Measurements from ENCODE around the gene CUX1. TPM values are rescaled to one million over a fixed set of nuclear protein-coding genes. Genes with fewer than 3 reads are reported as not detected.

Gene CUX1
- total RNA-seq, 1 donor from 2014 or later, result 89.1 TPM

- TF ChIP-seq CTCF (IDR thresholded peaks at IDR 0.05), result no peak
- no peaks in the 10 kb centered on the region for H3K27me3 Mint-ChIP-seq (ENCODE audit: unreplicated experiment)
- no peaks in the 10 kb centered on the region for H3K4me1 Mint-ChIP-seq (ENCODE audit: unreplicated experiment)
- no peak for DNase-seq (ENCODE audit: extremely low spot score, unreplicated experiment)
- H3K27ac Mint-ChIP-seq (ENCODE audit: unreplicated experiment), result no peak overlapping the region
- peaks cover 4% of the 10 kb centered on the region for H3K9me3 Mint-ChIP-seq (ENCODE audit: unreplicated experiment)
- no peak overlapping the region for H3K4me3 Mint-ChIP-seq (ENCODE audit: unreplicated experiment)
- peaks cover 19% of the 10 kb centered on the region for H3K36me3 Mint-ChIP-seq (ENCODE audit: unreplicated experiment)
Measured at GRCh38 chr7:102069931-102070629, 252.7 kb downstream of the CUX1 start.

- H3K4me3 Mint-ChIP-seq (ENCODE audit: unreplicated experiment), result no peak overlapping the region
- peaks cover 3% of the 10 kb centered on the region for H3K4me1 Mint-ChIP-seq (ENCODE audit: unreplicated experiment)
- DNase-seq (ENCODE audit: extremely low spot score, unreplicated experiment), result no peak
- H3K36me3 Mint-ChIP-seq (ENCODE audit: unreplicated experiment), result peaks cover 23% of the 10 kb centered on the region
- H3K9me3 Mint-ChIP-seq (ENCODE audit: unreplicated experiment), result peaks cover 4% of the 10 kb centered on the region
- TF ChIP-seq CTCF (IDR thresholded peaks at IDR 0.05), result no peak
- H3K27ac Mint-ChIP-seq (ENCODE audit: unreplicated experiment), result no peak overlapping the region
- H3K27me3 Mint-ChIP-seq (ENCODE audit: unreplicated experiment), result no peaks in the 10 kb centered on the region
Measured at GRCh38 chr7:102072003-102072402, 254.6 kb downstream of the CUX1 start.

- H3K4me1 Mint-ChIP-seq (ENCODE audit: unreplicated experiment), result peaks cover 8% of the 10 kb centered on the region
- H3K36me3 Mint-ChIP-seq (ENCODE audit: unreplicated experiment), result peaks cover 23% of the 10 kb centered on the region
- peaks cover 4% of the 10 kb centered on the region for H3K9me3 Mint-ChIP-seq (ENCODE audit: unreplicated experiment)
- no peak overlapping the region for H3K4me3 Mint-ChIP-seq (ENCODE audit: unreplicated experiment)
- TF ChIP-seq CTCF (IDR thresholded peaks at IDR 0.05), result no peak
- no peak for DNase-seq (ENCODE audit: extremely low spot score, unreplicated experiment)
- no peak overlapping the region for H3K27ac Mint-ChIP-seq (ENCODE audit: unreplicated experiment)
- H3K27me3 Mint-ChIP-seq (ENCODE audit: unreplicated experiment), result no peaks in the 10 kb centered on the region
Measured at GRCh38 chr7:102072636-102073209, 255.3 kb downstream of the CUX1 start.

- DNase-seq (ENCODE audit: extremely low spot score, unreplicated experiment), result no peak
- peaks cover 9% of the 10 kb centered on the region for H3K4me1 Mint-ChIP-seq (ENCODE audit: unreplicated experiment)
- no peaks in the 10 kb centered on the region for H3K27me3 Mint-ChIP-seq (ENCODE audit: unreplicated experiment)
- no peak overlapping the region for H3K4me3 Mint-ChIP-seq (ENCODE audit: unreplicated experiment)
- H3K27ac Mint-ChIP-seq (ENCODE audit: unreplicated experiment), result no peak overlapping the region
- TF ChIP-seq CTCF (IDR thresholded peaks at IDR 0.05), result no peak
- peaks cover 20% of the 10 kb centered on the region for H3K36me3 Mint-ChIP-seq (ENCODE audit: unreplicated experiment)
- H3K9me3 Mint-ChIP-seq (ENCODE audit: unreplicated experiment), result peaks cover 4% of the 10 kb centered on the region
Measured at GRCh38 chr7:102073931-102074880, 256.8 kb downstream of the CUX1 start.

GRCh38 chr7:102075126-102075525, 257.7 kb downstream of the CUX1 start:
- H3K27ac Mint-ChIP-seq (ENCODE audit: unreplicated experiment), result no peak overlapping the region
- no peak for DNase-seq (ENCODE audit: extremely low spot score, unreplicated experiment)
- H3K4me3 Mint-ChIP-seq (ENCODE audit: unreplicated experiment), result no peak overlapping the region
- peaks cover 4% of the 10 kb centered on the region for H3K9me3 Mint-ChIP-seq (ENCODE audit: unreplicated experiment)
- H3K27me3 Mint-ChIP-seq (ENCODE audit: unreplicated experiment), result no peaks in the 10 kb centered on the region
- peaks cover 19% of the 10 kb centered on the region for H3K36me3 Mint-ChIP-seq (ENCODE audit: unreplicated experiment)
- peaks cover 9% of the 10 kb centered on the region for H3K4me1 Mint-ChIP-seq (ENCODE audit: unreplicated experiment)
- TF ChIP-seq CTCF (IDR thresholded peaks at IDR 0.05), result no peak
